Spleen (tissue), 7 donors: ENCODE measurements around the gene AKR1C3.

Experiments used
- CTCF ChIP-seq, 11 experiments: fragments of 200-600 bp in 7 of 11; fragments of 450-650 bp in 4 of 11; sonication (generic) in 4 of 11; IDR thresholded peaks in 8 of 11; conservative IDR thresholded peaks in 3 of 11; 1 replicate in 7 of 11; 2 replicates in 4 of 11; pipeline versions ENCODE4 v1.4.0 to v1.8.0; 2016 to 2021; ENCODE audit warnings: antibody characterized with exemption in 11 of 11, inconsistent platforms in 4 of 11, mild to moderate bottlenecking in 1 of 11
- POLR2A ChIP-seq, 3 donors: fragments of 450-650 bp; IDR thresholded peaks; one replicate each; pipeline ENCODE4 v1.5.1; 2017; ENCODE audit warnings: antibody characterized with exemption in 3 of 3, mild to moderate bottlenecking in 1 of 3
- POLR2AphosphoS5 ChIP-seq, 3 donors: sonication (generic); formaldehyde crosslinking; IDR thresholded peaks; one replicate each; pipeline ENCODE4 v1.5.1; 2017; ENCODE audit warnings: antibody characterized with exemption in 3 of 3
- donor health status: DM: no; HTN: no; CAD: no; lungs with moderate emphysema.
- donor health status: DM: no; HTN: no; CAD: no.
- donor health status: DM: no; HTN: no; CAD: no.

GRCh38 chr10:5143137-5143536 is 48.9 kb downstream of the AKR1C3 start:
- TF ChIP-seq CTCF (IDR thresholded peaks at IDR 0.05 in 8 of 11, conservative IDR thresholded peaks at IDR 0.05 in 3 of 11) (no peak), POLR2AphosphoS5 (IDR thresholded peaks at IDR 0.05) (no peak), POLR2A (IDR thresholded peaks at IDR 0.05) (no peak)
